ENCODE results near the gene SP110. TPM values are rescaled to one million over a fixed set of nuclear protein-coding genes. Genes with fewer than 3 reads are reported as not detected.
A peak's percentile ranks its signal among the peaks of the same experiment; 100 is the strongest.

Gene SP110
- total and polyA plus RNA-seq, 3 donors from 2014 or later: 7.5 to 17.7 (median 15.3) TPM

DNA sequence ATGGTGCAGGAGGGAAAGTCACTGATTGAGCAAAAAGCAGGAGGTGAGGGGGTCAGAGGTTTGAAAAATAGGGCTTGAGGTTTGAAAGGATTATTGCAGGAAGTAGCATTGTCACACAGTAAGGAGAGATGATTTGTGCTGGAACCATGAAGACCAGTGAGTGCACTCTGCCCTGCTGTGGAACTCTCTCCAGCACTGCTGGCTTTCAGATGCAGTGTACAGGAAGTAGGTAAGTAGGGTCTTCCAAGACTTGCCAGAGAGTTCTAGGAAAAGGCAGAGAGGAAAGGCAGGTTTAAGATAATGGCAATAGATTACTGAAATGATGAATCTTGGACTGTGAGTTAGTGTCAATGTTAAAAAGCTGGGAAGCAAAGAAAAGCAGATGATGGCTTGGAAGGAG lies 11.2 kb downstream of the SP110 start:
- intact Hi-C loops (cut with DNase I; ENCODE audit: low total_unique reads): no loop called here
- Histone ChIP-seq H3K27ac (no peak overlapping the region), H3K27me3 (no peaks in the 10 kb centered on the region), H3K4me1 (no peaks in the 10 kb centered on the region), H3K9me3 (no peaks in the 10 kb centered on the region), H3K36me3 (ENCODE audit: low read depth, missing control alignments) (no peaks in the 10 kb centered on the region), H3K4me3 (no peak overlapping the region)
- no peak for DNase-seq
- TF ChIP-seq, protein P1, sequence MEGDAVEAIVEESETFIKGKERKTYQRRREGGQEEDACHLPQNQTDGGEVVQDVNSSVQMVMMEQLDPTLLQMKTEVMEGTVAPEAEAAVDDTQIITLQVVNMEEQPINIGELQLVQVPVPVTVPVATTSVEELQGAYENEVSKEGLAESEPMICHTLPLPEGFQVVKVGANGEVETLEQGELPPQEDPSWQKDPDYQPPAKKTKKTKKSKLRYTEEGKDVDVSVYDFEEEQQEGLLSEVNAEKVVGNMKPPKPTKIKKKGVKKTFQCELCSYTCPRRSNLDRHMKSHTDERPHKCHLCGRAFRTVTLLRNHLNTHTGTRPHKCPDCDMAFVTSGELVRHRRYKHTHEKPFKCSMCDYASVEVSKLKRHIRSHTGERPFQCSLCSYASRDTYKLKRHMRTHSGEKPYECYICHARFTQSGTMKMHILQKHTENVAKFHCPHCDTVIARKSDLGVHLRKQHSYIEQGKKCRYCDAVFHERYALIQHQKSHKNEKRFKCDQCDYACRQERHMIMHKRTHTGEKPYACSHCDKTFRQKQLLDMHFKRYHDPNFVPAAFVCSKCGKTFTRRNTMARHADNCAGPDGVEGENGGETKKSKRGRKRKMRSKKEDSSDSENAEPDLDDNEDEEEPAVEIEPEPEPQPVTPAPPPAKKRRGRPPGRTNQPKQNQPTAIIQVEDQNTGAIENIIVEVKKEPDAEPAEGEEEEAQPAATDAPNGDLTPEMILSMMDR (IDR thresholded peaks at IDR 0.05): no peak
- no peak for TF ChIP-seq POLR2A (IDR thresholded peaks at IDR 0.05)

DNA sequence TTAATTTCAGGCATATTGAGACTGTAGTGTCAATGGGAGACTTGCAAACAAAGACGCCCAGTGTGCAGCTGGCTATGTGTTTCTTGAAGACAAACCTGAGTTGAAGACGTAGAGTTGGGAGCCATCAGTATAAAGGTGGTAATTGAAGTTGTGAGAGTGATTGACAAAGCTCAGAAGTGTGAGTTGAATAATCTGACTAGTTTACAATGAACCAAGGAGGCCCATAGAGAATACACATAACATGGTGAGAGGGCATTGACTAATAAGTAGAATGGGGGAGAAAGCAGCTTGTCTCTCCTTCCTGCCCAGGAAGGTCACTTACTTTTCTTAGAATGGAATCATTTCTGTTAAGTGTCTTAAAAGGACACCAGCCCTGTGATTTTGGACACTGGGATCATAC lies 14.1 kb downstream of the SP110 start:
- Histone ChIP-seq H3K9me3 (no peaks in the 10 kb centered on the region), H3K36me3 (ENCODE audit: low read depth, missing control alignments) (no peaks in the 10 kb centered on the region), H3K27ac (no peak overlapping the region), H3K4me3 (no peak overlapping the region), H3K4me1 (no peaks in the 10 kb centered on the region), H3K27me3 (no peaks in the 10 kb centered on the region)
- TF ChIP-seq, protein P1 (IDR thresholded peaks at IDR 0.05): no peak
- TF ChIP-seq POLR2A (IDR thresholded peaks at IDR 0.05): no peak
- WGBS, 2 donors: 91 to 96% methylated on average over 2 of the region's 2 CpGs
- intact Hi-C loops (cut with DNase I; ENCODE audit: low total_unique reads): no loop called here
- no peak for DNase-seq

DNA sequence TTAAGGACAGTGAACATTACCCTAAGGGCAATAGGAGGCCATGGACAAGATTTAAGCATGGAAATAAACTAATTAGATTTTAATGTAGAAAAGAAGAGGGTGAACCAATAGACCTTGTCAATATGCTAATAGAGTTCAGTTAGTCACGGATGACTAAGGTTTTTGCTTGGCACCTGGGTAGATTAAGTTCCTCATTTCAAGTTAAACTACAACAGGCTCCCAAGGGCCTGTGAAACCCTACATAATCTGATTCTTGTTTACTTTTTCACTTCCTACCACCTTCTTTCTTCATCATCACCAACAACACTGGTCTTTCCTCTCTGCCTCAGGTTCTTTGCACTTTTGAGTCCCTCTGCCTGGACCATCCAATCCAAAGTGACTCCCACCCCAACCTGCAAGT lies 14.8 kb downstream of the SP110 start:
- H3K27me3 ChIP-seq: no peaks in the 10 kb centered on the region
- DNase-seq: no peak
- no peak for TF ChIP-seq POLR2A (IDR thresholded peaks at IDR 0.05)
- TF ChIP-seq, protein P1 (IDR thresholded peaks at IDR 0.05): no peak
- no peak overlapping the region for H3K27ac ChIP-seq
- no peaks in the 10 kb centered on the region for H3K9me3 ChIP-seq
- no peak overlapping the region for H3K4me3 ChIP-seq
- H3K4me1 ChIP-seq: no peaks in the 10 kb centered on the region
- no peaks in the 10 kb centered on the region for H3K36me3 ChIP-seq (ENCODE audit: low read depth, missing control alignments)
- 88 to 95% methylated on average over 1 of the region's 1 CpG for WGBS, 2 donors
- intact Hi-C loops (cut with DNase I; ENCODE audit: low total_unique reads): no loop called here

DNA sequence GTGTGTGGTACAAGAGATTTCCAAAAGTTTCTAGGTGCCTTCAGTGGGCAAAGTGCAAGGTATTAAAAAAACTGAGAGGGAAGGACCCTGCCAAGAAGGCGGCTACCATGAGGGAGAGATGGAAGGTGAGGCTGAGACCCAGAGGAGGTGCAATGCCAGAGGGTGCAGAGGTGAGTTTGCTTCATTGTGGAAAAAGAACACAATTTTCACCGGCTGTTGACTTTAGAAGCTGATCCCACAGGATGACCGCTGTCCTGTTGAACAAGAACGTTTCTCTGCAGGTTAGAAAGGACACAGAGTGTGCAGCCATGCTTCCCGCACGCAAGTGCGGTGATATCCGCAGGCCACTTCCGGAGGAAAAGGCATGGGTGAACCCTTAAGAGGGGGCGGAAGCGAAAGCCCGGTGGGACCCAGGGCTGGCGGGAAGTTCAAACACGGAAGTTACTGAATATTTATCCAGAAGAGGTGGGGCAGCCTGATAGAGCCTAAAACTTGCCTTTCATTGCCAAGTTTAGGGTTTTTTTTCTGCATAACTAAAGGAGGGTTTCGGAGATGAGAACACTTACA lies 16.6 kb downstream of the SP110 start:
- no peak overlapping the region for H3K27ac ChIP-seq
- 71 to 78% methylated on average over 15 of the region's 15 CpGs for WGBS, 2 donors
- peak overlapping the region in 1 of 2 donors; percentile 8 for H3K4me3 ChIP-seq
- H3K4me1 ChIP-seq: no peaks in the 10 kb centered on the region
- no peaks in the 10 kb centered on the region for H3K36me3 ChIP-seq (ENCODE audit: low read depth, missing control alignments)
- DNase-seq: peak; percentile 19
- no peak for TF ChIP-seq POLR2A (IDR thresholded peaks at IDR 0.05)
- TF ChIP-seq, protein P1 (IDR thresholded peaks at IDR 0.05): no peak
- intact Hi-C loops (cut with DNase I; ENCODE audit: low total_unique reads): no loop called here
- no peaks in the 10 kb centered on the region for H3K27me3 ChIP-seq
- H3K9me3 ChIP-seq: no peaks in the 10 kb centered on the region

DNA sequence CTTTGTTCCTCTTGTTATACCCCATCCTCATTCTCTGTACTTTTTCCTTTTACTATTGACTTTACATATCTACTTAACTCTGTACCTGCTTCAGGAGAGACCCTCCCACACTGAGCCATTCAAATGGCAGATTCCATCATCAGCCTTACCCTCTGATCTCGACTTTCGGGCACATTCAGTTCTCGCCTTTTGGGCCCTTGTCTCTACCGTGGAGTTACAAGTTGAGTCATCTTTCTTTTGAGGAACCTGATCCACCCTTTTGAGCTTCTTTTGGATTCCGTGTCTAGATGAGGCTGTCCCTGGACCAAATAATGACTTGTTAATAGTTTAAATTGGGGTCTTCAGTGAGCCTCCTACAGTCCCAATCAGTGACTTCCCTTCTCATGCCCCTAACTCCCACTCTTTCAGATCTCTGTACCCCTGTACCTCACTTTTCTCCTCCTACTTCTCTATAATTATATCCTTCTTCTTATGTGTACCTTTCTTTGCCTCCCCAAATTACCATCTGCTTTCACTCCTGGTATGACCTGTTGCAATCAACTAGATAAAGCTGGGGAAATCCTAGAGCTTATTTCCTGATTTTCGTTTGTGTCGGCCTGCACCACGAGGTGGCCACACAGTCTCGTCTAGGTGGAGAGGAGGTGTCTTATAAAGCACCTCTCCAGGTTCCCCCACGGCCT lies 17.2 kb downstream of the SP110 start:
- Histone ChIP-seq H3K36me3 (ENCODE audit: low read depth, missing control alignments) (no peaks in the 10 kb centered on the region), H3K9me3 (no peaks in the 10 kb centered on the region), H3K4me3 (no peak overlapping the region), H3K27me3 (no peaks in the 10 kb centered on the region), H3K4me1 (no peaks in the 10 kb centered on the region), H3K27ac (no peak overlapping the region)
- no peak for DNase-seq
- intact Hi-C loops (cut with DNase I; ENCODE audit: low total_unique reads): no loop called here
- WGBS, 2 donors: 64 to 80% methylated on average over 10 of the region's 10 CpGs
- TF ChIP-seq, protein P1 (IDR thresholded peaks at IDR 0.05): no peak
- TF ChIP-seq POLR2A (IDR thresholded peaks at IDR 0.05): no peak
